HEK293 (cell line): Measurements from ENCODE around the gene RRM1.

Source experiments
- CTCF ChIA-PET: fragments of 350-600 bp; formaldehyde crosslinking; extraction: SDS; loops from one replicate; lab custom pipeline; 2021; ENCODE audit warnings: antibody characterized with exemption; lab: Yijun Ruan, JAX
- POLR2A ChIA-PET: fragments of 300-600 bp; formaldehyde crosslinking; extraction: SDS; loops from one replicate; lab custom pipeline; 2020; ENCODE audit warnings: antibody characterized with exemption, inconsistent platforms; lab: Yijun Ruan, JAX
- H3K27ac ChIP-seq: fragments of 200-500 bp; sonication (Bioruptor generic); 2 replicates; pipeline ENCODE4 v1.5.1; 2014; ENCODE audit warnings: low read depth, low read length, control low read depth, inconsistent platforms; ENCODE audit errors: extremely low read depth
- H3K36me3 ChIP-seq, 2 experiments: fragments of 200-500 bp in 1 of 2; sonication (Bioruptor generic) in 1 of 2; 1 replicate in 1 of 2; 2 replicates in 1 of 2; pipeline ENCODE4 v1.5.1; 2014 to 2017; ENCODE audit warnings: inconsistent platforms in 2 of 2, low read length in 2 of 2; ENCODE audit not compliant: control insufficient read depth in 2 of 2, insufficient read depth in 1 of 2
- H3K4me1 ChIP-seq: fragments of 200-500 bp; sonication (Bioruptor generic); 2 replicates; pipeline ENCODE4 v1.5.1; 2014; ENCODE audit warnings: mild to moderate bottlenecking, low read length, inconsistent platforms; ENCODE audit not compliant: control insufficient read depth, insufficient read depth
- H3K4me3 ChIP-seq: 2 replicates; pipeline ENCODE4 v1.5.1; 2011; ENCODE audit warnings: low read depth, mild to moderate bottlenecking, control low read depth, low read length, moderate library complexity
- H3K9me3 ChIP-seq: fragments of 200-500 bp; sonication (Bioruptor generic); 2 replicates; pipeline ENCODE4 v1.5.1; 2014; ENCODE audit warnings: low read depth, low read length, inconsistent platforms; ENCODE audit not compliant: control insufficient read depth, insufficient read depth
- GLIS1 ChIP-seq: fragments of 450-650 bp; formaldehyde crosslinking; IDR thresholded peaks from 2 replicates; pipeline ENCODE4 v1.5.1; 2016; ENCODE audit warnings: missing biosample characterization, missing genetic modification characterization
- IKZF3 ChIP-seq: fragments of 450-650 bp; IDR thresholded peaks from 2 replicates; pipeline ENCODE4 v1.5.0; 2018; ENCODE audit warnings: missing biosample characterization, mild to moderate bottlenecking, missing genetic modification characterization, moderate library complexity
- KLF1 ChIP-seq: fragments of 450-650 bp; formaldehyde crosslinking; IDR thresholded peaks from 2 replicates; pipeline ENCODE4 v1.5.1; 2016; ENCODE audit warnings: missing biosample characterization, missing genetic modification characterization
- PRDM6 ChIP-seq: fragments of 450-650 bp; formaldehyde crosslinking; IDR thresholded peaks from 2 replicates; pipeline ENCODE4 v1.5.1; 2017; ENCODE audit warnings: missing biosample characterization, missing genetic modification characterization
- ZBTB8A ChIP-seq: fragments of 450-650 bp; formaldehyde crosslinking; IDR thresholded peaks from 2 replicates; pipeline ENCODE4 v1.5.1; 2016; ENCODE audit warnings: missing biosample characterization, missing genetic modification characterization
- ZFP37 ChIP-seq: fragments of 450-650 bp; formaldehyde crosslinking; IDR thresholded peaks from 2 replicates; pipeline ENCODE4 v1.5.1; 2016; ENCODE audit warnings: missing biosample characterization, missing genetic modification characterization
- ZNF112 ChIP-seq: fragments of 450-650 bp; formaldehyde crosslinking; IDR thresholded peaks from 2 replicates; pipeline ENCODE4 v1.5.0; 2017; ENCODE audit warnings: missing biosample characterization, missing genetic modification characterization
- ZNF148 ChIP-seq: fragments of 450-650 bp; formaldehyde crosslinking; IDR thresholded peaks from 2 replicates; pipeline ENCODE4 v1.5.0; 2017; ENCODE audit warnings: missing biosample characterization, missing genetic modification characterization, borderline replicate concordance
- ZNF174 ChIP-seq: fragments of 450-650 bp; formaldehyde crosslinking; IDR thresholded peaks from 2 replicates; pipeline ENCODE4 v1.5.0; 2017; ENCODE audit warnings: missing biosample characterization, mild to moderate bottlenecking, missing genetic modification characterization
- ZNF184 ChIP-seq: fragments of 450-650 bp; IDR thresholded peaks from 2 replicates; pipeline ENCODE4 v1.5.1; 2018; ENCODE audit warnings: missing biosample characterization, mild to moderate bottlenecking, missing genetic modification characterization
- ZNF202 ChIP-seq: fragments of 450-650 bp; formaldehyde crosslinking; IDR thresholded peaks from 2 replicates; pipeline ENCODE4 v1.5.1; 2016; ENCODE audit warnings: missing biosample characterization, missing genetic modification characterization, borderline replicate concordance
- ZNF473 ChIP-seq: fragments of 450-650 bp; formaldehyde crosslinking; IDR thresholded peaks from 2 replicates; pipeline ENCODE4 v1.5.1; 2017; ENCODE audit warnings: missing biosample characterization, missing genetic modification characterization
- ZNF518A ChIP-seq: fragments of 450-650 bp; formaldehyde crosslinking; conservative IDR thresholded peaks from 2 replicates; pipeline ENCODE4 v1.5.1; 2016; ENCODE audit warnings: low read depth, missing biosample characterization, missing genetic modification characterization
- ZNF544 ChIP-seq: fragments of 450-650 bp; formaldehyde crosslinking; IDR thresholded peaks from 2 replicates; pipeline ENCODE4 v1.5.0; 2017; ENCODE audit warnings: missing biosample characterization, missing genetic modification characterization
- ZNF707 ChIP-seq: fragments of 450-650 bp; formaldehyde crosslinking; IDR thresholded peaks from 2 replicates; pipeline ENCODE4 v1.5.1; 2016; ENCODE audit warnings: missing biosample characterization, missing genetic modification characterization
- TF ChIP-seq, protein P1 (sequence below): fragments of 450-650 bp; formaldehyde crosslinking; IDR thresholded peaks from 2 replicates; pipeline ENCODE4 v1.5.1; 2016; ENCODE audit warnings: missing biosample characterization, missing genetic modification characterization
- TF ChIP-seq, protein P2 (sequence below): fragments of 450-650 bp; formaldehyde crosslinking; IDR thresholded peaks from 2 replicates; pipeline ENCODE4 v1.5.1; 2016; ENCODE audit warnings: missing biosample characterization, missing genetic modification characterization, low read depth
- TF ChIP-seq, protein P3 (sequence below): fragments of 450-650 bp; formaldehyde crosslinking; IDR thresholded peaks from 2 replicates; pipeline ENCODE4 v1.5.1; 2016; ENCODE audit warnings: missing biosample characterization, missing genetic modification characterization
- TF ChIP-seq, protein P4 (sequence below): sonication (generic); formaldehyde crosslinking; IDR thresholded peaks from 2 replicates; pipeline ENCODE4 v1.8.1; 2022; ENCODE audit warnings: mild to moderate bottlenecking, moderate library complexity, missing genetic modification reagents

RRM1 gene

DNA sequence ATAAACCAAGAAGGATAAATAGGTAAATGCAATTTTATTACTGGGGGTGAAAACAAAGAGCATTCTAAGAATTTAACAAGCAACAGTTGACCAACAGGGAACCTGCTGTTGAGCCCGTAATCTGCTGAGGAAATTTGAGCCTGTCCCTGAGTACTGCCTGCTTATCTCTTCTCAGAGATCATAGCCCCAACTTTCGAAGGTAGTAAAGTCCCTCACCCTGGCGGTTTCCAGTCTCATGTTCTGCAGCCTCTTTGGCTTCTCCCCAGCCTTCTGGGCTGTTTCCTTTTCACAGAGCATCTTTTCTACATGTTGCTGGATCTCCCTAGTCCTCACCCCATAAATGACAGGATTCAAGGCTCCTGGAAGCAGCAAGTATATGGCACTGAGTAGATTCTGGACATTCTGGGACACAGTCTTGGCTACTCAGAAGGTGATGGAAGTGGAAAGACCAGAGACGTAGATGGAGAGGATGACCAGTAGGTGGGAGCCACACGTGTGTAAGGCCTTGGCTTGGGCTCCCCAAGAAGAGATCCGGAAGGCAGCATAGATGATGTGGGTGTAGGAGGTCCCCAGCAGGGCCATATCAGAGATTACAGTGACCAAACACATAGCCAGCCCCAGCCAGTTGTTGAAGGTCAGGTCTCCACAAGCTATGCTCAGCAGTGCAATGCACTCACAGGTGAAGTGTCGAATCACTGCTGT is 51.6 kb downstream of the RRM1 start (continued):
- TF ChIP-seq, protein P1, sequence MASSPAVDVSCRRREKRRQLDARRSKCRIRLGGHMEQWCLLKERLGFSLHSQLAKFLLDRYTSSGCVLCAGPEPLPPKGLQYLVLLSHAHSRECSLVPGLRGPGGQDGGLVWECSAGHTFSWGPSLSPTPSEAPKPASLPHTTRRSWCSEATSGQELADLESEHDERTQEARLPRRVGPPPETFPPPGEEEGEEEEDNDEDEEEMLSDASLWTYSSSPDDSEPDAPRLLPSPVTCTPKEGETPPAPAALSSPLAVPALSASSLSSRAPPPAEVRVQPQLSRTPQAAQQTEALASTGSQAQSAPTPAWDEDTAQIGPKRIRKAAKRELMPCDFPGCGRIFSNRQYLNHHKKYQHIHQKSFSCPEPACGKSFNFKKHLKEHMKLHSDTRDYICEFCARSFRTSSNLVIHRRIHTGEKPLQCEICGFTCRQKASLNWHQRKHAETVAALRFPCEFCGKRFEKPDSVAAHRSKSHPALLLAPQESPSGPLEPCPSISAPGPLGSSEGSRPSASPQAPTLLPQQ (tag by site-specific recombination), result no peak
- no peak for TF ChIP-seq ZBTB8A (tag by site-specific recombination)
- TF ChIP-seq KLF1 (tag by site-specific recombination), result no peak
- no peak for TF ChIP-seq ZNF184 (tag by site-specific recombination)
- no peak for TF ChIP-seq ZNF518A (tag by site-specific recombination)
- no peak for TF ChIP-seq GLIS1
- TF ChIP-seq ZNF174 (tag by site-specific recombination), result no peak

GRCh38 chr11:4146772-4147098 is 52.1 kb downstream of the RRM1 start:
- peaks cover 0 to 31% of the 10 kb centered on the region in 2 experiments; a peak in 1 of 3 replicates for H3K36me3 ChIP-seq
- no peak overlapping the region for H3K27ac ChIP-seq
- TF ChIP-seq ZNF148 (tag by site-specific recombination) (no peak), ZNF473 (tag by site-specific recombination) (no peak), IKZF3 (tag by site-specific recombination) (no peak), ZNF202 (tag by site-specific recombination) (no peak), PRDM6 (no peak), ZNF112 (tag by site-specific recombination) (no peak), ZNF544 (tag by site-specific recombination) (no peak), ZNF707 (tag by site-specific recombination) (no peak), ZFP37 (tag by site-specific recombination) (no peak)
- TF ChIP-seq, protein P2, sequence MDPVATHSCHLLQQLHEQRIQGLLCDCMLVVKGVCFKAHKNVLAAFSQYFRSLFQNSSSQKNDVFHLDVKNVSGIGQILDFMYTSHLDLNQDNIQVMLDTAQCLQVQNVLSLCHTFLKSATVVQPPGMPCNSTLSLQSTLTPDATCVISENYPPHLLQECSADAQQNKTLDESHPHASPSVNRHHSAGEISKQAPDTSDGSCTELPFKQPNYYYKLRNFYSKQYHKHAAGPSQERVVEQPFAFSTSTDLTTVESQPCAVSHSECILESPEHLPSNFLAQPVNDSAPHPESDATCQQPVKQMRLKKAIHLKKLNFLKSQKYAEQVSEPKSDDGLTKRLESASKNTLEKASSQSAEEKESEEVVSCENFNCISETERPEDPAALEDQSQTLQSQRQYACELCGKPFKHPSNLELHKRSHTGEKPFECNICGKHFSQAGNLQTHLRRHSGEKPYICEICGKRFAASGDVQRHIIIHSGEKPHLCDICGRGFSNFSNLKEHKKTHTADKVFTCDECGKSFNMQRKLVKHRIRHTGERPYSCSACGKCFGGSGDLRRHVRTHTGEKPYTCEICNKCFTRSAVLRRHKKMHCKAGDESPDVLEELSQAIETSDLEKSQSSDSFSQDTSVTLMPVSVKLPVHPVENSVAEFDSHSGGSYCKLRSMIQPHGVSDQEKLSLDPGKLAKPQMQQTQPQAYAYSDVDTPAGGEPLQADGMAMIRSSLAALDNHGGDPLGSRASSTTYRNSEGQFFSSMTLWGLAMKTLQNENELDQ (tag by site-specific recombination), result no peak
- TF ChIP-seq, protein P3, sequence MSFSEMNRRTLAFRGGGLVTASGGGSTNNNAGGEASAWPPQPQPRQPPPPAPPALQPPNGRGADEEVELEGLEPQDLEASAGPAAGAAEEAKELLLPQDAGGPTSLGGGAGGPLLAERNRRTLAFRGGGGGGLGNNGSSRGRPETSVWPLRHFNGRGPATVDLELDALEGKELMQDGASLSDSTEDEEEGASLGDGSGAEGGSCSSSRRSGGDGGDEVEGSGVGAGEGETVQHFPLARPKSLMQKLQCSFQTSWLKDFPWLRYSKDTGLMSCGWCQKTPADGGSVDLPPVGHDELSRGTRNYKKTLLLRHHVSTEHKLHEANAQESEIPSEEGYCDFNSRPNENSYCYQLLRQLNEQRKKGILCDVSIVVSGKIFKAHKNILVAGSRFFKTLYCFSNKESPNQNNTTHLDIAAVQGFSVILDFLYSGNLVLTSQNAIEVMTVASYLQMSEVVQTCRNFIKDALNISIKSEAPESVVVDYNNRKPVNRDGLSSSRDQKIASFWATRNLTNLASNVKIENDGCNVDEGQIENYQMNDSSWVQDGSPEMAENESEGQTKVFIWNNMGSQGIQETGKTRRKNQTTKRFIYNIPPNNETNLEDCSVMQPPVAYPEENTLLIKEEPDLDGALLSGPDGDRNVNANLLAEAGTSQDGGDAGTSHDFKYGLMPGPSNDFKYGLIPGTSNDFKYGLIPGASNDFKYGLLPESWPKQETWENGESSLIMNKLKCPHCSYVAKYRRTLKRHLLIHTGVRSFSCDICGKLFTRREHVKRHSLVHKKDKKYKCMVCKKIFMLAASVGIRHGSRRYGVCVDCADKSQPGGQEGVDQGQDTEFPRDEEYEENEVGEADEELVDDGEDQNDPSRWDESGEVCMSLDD (tag by site-specific recombination), result no peak
- TF ChIP-seq, protein P4, sequence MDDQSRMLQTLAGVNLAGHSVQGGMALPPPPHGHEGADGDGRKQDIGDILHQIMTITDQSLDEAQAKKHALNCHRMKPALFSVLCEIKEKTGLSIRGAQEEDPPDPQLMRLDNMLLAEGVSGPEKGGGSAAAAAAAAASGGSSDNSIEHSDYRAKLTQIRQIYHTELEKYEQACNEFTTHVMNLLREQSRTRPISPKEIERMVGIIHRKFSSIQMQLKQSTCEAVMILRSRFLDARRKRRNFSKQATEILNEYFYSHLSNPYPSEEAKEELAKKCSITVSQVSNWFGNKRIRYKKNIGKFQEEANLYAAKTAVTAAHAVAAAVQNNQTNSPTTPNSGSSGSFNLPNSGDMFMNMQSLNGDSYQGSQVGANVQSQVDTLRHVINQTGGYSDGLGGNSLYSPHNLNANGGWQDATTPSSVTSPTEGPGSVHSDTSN (CRISPR knock-in tag), result no peak
- CTCF ChIA-PET, result no interaction called here
- no peaks in the 10 kb centered on the region for H3K4me1 ChIP-seq
- no peaks in the 10 kb centered on the region for H3K9me3 ChIP-seq
- no peak overlapping the region for H3K4me3 ChIP-seq
- POLR2A ChIA-PET, result no interaction called here
